Transverse colon (tissue), 4 donors: Measurements from ENCODE around the gene SEPTIN5.

Experiments
- POLR2AphosphoS5 ChIP-seq, 3 donors: sonication (generic); formaldehyde crosslinking; IDR thresholded peaks; one replicate each; pipeline ENCODE4 v1.6.1; 2016; ENCODE audit warnings: antibody characterized with exemption in 3 of 3
- TF ChIP-seq, protein P1 (sequence below), 5 experiments: fragments of 200-600 bp in 3 of 5; fragments of 450-650 bp in 2 of 5; sonication (generic) in 3 of 5; IDR thresholded peaks; 1 replicate in 2 of 5; 2 replicates in 3 of 5; pipeline ENCODE4 v1.5.1; 2016 to 2017; ENCODE audit warnings: antibody characterized with exemption in 5 of 5, inconsistent platforms in 3 of 5, mild to moderate bottlenecking in 2 of 5, moderate library complexity in 1 of 5

DNA sequence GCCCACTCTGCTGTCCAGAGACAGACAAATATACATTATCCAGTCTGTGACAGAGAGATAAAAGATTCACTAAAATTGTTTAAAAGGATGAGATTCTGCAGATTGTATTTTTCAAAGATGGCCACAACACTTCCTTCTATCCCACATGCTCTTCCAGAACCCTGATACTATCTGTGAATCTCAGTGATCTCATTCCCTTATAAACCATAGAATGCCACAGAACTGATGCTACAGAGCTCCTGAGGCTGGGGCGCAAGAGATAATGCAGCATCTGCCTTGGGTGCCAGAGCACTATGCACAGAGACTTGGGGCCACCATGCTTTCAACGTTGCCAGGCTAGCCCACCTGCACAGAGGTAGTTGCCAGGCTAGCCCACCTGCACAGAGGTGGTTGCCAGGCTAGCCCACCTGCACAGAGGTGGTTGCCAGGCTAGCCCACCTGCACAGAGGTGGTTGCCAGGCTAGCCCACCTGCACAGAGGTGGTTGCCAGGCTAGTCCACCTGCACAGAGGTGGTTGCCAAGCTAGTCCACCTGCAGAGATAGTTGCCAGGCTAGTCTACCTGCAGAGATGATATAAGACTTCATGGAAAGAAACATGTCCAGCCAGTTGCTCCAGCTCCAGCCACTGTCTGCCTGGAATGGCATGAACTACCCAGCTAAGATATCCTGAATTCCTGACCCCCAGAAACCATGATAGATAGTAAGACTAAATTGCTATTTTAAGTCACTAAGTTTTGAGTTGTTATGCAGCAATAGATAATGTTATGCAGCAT is 17.6 kb upstream of the SEPTIN5 start:
- no peak for TF ChIP-seq POLR2AphosphoS5 (IDR thresholded peaks at IDR 0.05)
- TF ChIP-seq, protein P1, sequence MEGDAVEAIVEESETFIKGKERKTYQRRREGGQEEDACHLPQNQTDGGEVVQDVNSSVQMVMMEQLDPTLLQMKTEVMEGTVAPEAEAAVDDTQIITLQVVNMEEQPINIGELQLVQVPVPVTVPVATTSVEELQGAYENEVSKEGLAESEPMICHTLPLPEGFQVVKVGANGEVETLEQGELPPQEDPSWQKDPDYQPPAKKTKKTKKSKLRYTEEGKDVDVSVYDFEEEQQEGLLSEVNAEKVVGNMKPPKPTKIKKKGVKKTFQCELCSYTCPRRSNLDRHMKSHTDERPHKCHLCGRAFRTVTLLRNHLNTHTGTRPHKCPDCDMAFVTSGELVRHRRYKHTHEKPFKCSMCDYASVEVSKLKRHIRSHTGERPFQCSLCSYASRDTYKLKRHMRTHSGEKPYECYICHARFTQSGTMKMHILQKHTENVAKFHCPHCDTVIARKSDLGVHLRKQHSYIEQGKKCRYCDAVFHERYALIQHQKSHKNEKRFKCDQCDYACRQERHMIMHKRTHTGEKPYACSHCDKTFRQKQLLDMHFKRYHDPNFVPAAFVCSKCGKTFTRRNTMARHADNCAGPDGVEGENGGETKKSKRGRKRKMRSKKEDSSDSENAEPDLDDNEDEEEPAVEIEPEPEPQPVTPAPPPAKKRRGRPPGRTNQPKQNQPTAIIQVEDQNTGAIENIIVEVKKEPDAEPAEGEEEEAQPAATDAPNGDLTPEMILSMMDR (IDR thresholded peaks at IDR 0.05): no peak
